ENCODE results near the gene TRIM59. TPM values are rescaled to one million over a fixed set of nuclear protein-coding genes. Genes with fewer than 3 reads are reported as not detected.

The TRIM59 gene
- total RNA-seq, 6 experiments from 2014 or later = 0.07 to 0.56 (median 0.31) TPM

DNA sequence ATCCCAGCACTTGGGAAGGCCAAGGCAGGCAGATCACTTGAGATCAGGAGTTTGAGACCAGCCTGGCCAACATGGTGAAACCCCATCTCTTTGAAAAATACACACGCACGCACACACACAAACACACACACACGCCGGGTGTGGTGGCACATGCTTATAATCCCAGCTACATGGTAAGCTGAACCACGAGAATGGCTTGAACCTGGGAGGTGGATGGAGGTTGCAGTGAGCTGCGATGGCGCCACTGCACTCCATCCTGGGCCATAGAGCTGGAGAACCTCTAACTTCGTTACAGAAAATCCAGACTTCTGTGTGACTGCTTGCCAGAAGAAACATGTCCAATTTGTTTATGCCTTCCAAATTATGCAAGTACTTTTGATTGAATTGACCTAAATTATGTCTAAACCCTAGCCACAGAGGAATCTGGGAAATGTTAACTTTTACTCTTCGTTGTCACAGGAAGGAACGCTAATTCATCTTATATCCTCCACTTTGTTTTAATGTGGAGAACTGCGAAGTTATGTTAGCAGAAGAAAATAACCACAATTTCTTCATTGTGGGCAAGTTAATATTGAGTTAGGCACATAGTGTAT, 21.7 kb downstream of the TRIM59 start:
- Histone ChIP-seq H3K9me3 (no peaks in the 10 kb centered on the region), H3K27me3 (no peaks in the 10 kb centered on the region), H3K27ac (no peak overlapping the region), H3K4me3 (no peak overlapping the region), H3K4me1 (no peaks in the 10 kb centered on the region), H3K36me3 (peaks cover 0 to 43% (median 14%) of the 10 kb centered on the region in 4 donors)
- ATAC-seq = no peak
- WGBS (ENCODE audit: insufficient coverage, low coverage, low lambda C conversion rate, missing lambda C conversion rate) = 89% methylated on average over 9 of the region's 11 CpGs
- TF ChIP-seq POLR2A (IDR thresholded peaks at IDR 0.05) (no peak), CTCF (IDR thresholded peaks at IDR 0.05) (no peak)
- no peak for DNase-seq
- intact Hi-C loops (cut with DNase I) = no loop called here

- no peak overlapping the region for H3K4me3 ChIP-seq
- intact Hi-C loops (cut with DNase I) = loop anchor here in 1 of 2 donors (10.0 kb wide), 1 partner anchor 383 kb away; no protein-coding TSS in a partner anchor
- H3K36me3 ChIP-seq = peaks cover 0 to 9% (median 6%) of the 10 kb centered on the region in 4 donors
- ATAC-seq (peak in 1 of 4 donors; percentile 58), DNase-seq (no peak)
- no peaks in the 10 kb centered on the region for H3K9me3 ChIP-seq
- no peak overlapping the region for H3K27ac ChIP-seq
- no peak for TF ChIP-seq POLR2A (IDR thresholded peaks at IDR 0.05)
- no peak for TF ChIP-seq CTCF (IDR thresholded peaks at IDR 0.05)
- no peaks in the 10 kb centered on the region for H3K27me3 ChIP-seq
- WGBS (ENCODE audit: insufficient coverage, low coverage, low lambda C conversion rate, missing lambda C conversion rate) = 40% methylated on average over 3 of the region's 3 CpGs
- no peaks in the 10 kb centered on the region for H3K4me1 ChIP-seq
These were observed 32.3 kb downstream of the TRIM59 start for GRCh38 chr3:160417311-160417710.

- no peaks in the 10 kb centered on the region for H3K27me3 ChIP-seq
- peak; percentile 89 to 98 (median 95) for ATAC-seq
- intact Hi-C loops (cut with DNase I) = loop anchor here in 1 of 2 donors (10.0 kb wide), 1 partner anchor 379 kb away; no protein-coding TSS in a partner anchor
- no peaks in the 10 kb centered on the region for H3K9me3 ChIP-seq
- H3K4me3 ChIP-seq = no peak overlapping the region
- DNase-seq = peak in 2 of 3 donors; percentile 35 to 59
- H3K27ac ChIP-seq = no peak overlapping the region
- H3K36me3 ChIP-seq = peaks cover 0 to 9% (median 1%) of the 10 kb centered on the region in 4 donors
- 35% methylated on average over 3 of the region's 3 CpGs for WGBS (ENCODE audit: insufficient coverage, low coverage, low lambda C conversion rate, missing lambda C conversion rate)
- H3K4me1 ChIP-seq = no peaks in the 10 kb centered on the region
- TF ChIP-seq CTCF (IDR thresholded peaks at IDR 0.05) (peak; percentile 78 to 92 (median 86)), POLR2A (IDR thresholded peaks at IDR 0.05) (no peak)
These were observed 35.9 kb downstream of the TRIM59 start for GRCh38 chr3:160413613-160414248.

DNA sequence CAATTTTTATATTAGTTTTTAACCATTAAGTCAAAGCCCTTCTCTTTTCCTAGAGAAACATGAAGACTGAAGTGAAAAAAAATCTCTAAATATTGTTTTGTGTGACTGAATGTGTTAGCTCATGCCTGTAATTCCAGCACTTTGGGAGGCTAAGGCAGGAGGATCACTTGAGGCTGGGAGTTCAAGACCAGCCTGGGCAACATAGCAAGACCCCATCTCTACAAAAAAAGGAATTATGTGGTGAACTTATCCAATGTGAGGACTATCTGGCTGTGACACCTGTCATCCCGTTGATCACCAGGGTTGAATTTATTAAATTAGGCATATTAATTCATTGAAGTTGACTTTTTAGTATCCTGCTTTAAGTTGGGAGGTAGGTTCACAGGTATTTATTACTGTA, 37.1 kb downstream of the TRIM59 start:
- H3K4me3 ChIP-seq = no peak overlapping the region
- no peak overlapping the region for H3K27ac ChIP-seq
- no peak for DNase-seq
- no peak for ATAC-seq
- H3K36me3 ChIP-seq = peaks cover 0 to 9% (median 1%) of the 10 kb centered on the region in 4 donors
- TF ChIP-seq CTCF (IDR thresholded peaks at IDR 0.05) = no peak
- TF ChIP-seq POLR2A (IDR thresholded peaks at IDR 0.05) = no peak
- WGBS (ENCODE audit: insufficient coverage, low coverage, low lambda C conversion rate, missing lambda C conversion rate) = no CpG with 5 or more reads among the region's 1 CpG
- intact Hi-C loops (cut with DNase I) = loop anchor here in 1 of 2 donors (10.0 kb wide), 1 partner anchor 378 kb away; no protein-coding TSS in a partner anchor
- H3K9me3 ChIP-seq = no peaks in the 10 kb centered on the region
- no peaks in the 10 kb centered on the region for H3K27me3 ChIP-seq
- H3K4me1 ChIP-seq = no peaks in the 10 kb centered on the region
